T-helper 2 cell treated with Interferon-gamma antibody and Interleukin-4, amounts not matched to agents 5 μg/mL and 100 μg/mL, for 36 hours (primary cell): ENCODE measurements around the gene RBMS3.

Experiments
- DNase-seq: peaks from one replicate; pipeline ENCODE4 v3.0.0; 2021; ENCODE audit warnings: low spot score
- H3K27ac Mint-ChIP-seq: one replicate; pipeline ENCODE4 v1.8.0; 2021; ENCODE audit warnings: mild to moderate bottlenecking, mixed read lengths
- H3K27me3 Mint-ChIP-seq: one replicate; pipeline ENCODE4 v1.8.0; 2021; ENCODE audit warnings: low read depth, mixed read lengths
- H3K36me3 Mint-ChIP-seq: one replicate; pipeline ENCODE4 v1.8.0; 2021; ENCODE audit warnings: low read depth, mixed read lengths
- H3K4me1 Mint-ChIP-seq: one replicate; pipeline ENCODE4 v1.8.0; 2021; ENCODE audit warnings: low read depth, mixed read lengths
- H3K4me3 Mint-ChIP-seq: one replicate; pipeline ENCODE4 v1.8.0; 2022; ENCODE audit warnings: mild to moderate bottlenecking, moderate library complexity, mixed read lengths
- H3K9me3 Mint-ChIP-seq: one replicate; pipeline ENCODE4 v1.8.0; 2021; ENCODE audit warnings: mixed read lengths

Gene RBMS3

DNA sequence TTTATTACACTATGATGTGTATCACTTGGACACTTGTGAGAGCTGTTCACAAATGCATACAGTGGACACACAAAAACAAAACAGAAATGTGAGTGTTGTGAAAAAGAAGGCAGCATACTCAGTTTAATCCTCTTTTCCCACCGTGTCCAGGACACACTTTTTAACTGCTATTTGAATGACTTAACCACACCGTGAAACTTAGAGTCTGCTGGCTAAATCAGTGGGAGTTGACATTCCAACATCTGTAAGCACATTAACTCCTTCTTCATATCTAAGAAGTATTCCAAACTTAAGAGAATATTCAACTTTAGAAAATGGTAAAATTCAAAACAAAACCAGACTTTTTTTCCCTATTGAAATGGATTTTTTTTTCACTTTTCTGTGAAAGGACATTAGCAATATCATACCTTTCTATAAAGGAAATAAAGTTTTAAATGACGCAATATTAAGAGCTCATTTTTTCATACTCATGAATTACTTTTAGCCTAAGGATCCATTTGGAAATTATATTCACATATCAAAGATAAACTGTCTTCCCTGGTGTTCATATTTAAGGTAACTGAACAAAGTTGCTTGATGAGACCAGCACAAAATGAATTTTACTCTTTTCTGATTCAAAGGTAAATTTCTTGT, 316.6 kb downstream of the RBMS3 start:
- Mint-ChIP-seq H3K27me3 (no peaks in the 10 kb centered on the region), H3K4me1 (no peaks in the 10 kb centered on the region)

DNA sequence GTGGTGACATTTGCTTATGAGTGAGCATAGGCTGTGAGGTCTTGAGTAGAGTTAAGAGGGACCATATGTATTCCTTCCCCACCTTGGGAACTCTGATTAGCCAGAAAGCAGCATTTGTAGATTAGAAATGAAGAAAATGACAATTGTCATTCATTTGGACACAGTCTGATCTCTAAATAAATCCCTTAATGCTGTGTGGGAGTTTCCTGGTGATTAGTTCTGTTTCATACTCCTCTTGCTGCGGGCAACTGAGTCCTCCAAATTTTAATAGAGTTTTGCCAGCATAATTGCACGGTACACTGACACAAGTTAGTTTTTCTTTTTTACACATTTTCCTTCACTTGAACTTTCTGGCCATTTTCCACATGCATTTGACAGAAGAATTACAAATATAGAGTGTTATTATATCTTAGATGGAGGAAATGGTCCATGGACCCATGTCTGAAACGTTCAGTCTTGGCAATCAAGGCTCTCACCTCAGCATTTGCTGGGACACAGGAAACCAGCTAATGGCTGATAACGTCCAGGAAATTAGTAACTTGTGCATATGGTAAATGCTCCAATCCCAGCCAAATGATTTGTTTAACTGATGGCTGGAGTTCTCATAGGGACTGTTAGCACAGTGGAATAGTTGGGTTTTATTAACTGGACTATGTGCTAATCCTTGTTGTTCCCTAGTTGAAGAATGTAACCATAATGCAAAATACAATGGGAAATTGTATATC, 321.2 kb downstream of the RBMS3 start:
- Mint-ChIP-seq H3K4me1 (no peaks in the 10 kb centered on the region), H3K9me3 (no peaks in the 10 kb centered on the region), H3K4me3 (no peak overlapping the region), H3K27me3 (no peaks in the 10 kb centered on the region), H3K36me3 (no peaks in the 10 kb centered on the region), H3K27ac (no peak overlapping the region)
- no peak for DNase-seq

More for the DNA sequence above, 316.6 kb downstream of the RBMS3 start:
- Mint-ChIP-seq H3K36me3 (no peaks in the 10 kb centered on the region), H3K4me3 (no peak overlapping the region), H3K27ac (no peak overlapping the region), H3K9me3 (no peaks in the 10 kb centered on the region)
- DNase-seq: no peak

DNA sequence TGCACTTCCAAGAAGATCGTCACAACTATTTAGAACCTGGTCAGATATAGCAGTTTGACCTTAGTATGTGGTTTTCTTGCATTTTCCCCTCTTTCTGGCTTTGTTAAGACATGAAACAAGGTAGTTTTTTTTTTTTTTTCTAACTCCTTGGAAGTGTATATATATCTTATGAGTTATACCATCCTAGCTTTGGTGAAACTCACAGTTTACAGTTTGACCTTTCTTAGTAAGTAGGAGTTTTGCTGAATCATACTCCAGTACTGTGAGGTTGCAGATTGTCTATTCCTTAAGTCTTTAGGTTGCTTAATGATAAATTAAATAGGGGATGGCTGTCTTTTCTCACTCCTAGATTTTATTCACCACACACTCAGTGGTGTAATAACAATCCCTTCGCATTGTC, 325.0 kb downstream of the RBMS3 start:
- H3K9me3 Mint-ChIP-seq: no peaks in the 10 kb centered on the region
- no peaks in the 10 kb centered on the region for H3K27me3 Mint-ChIP-seq
- H3K36me3 Mint-ChIP-seq: no peaks in the 10 kb centered on the region
- no peak for DNase-seq
- no peak overlapping the region for H3K4me3 Mint-ChIP-seq
- no peak overlapping the region for H3K27ac Mint-ChIP-seq
- H3K4me1 Mint-ChIP-seq: no peaks in the 10 kb centered on the region

DNA sequence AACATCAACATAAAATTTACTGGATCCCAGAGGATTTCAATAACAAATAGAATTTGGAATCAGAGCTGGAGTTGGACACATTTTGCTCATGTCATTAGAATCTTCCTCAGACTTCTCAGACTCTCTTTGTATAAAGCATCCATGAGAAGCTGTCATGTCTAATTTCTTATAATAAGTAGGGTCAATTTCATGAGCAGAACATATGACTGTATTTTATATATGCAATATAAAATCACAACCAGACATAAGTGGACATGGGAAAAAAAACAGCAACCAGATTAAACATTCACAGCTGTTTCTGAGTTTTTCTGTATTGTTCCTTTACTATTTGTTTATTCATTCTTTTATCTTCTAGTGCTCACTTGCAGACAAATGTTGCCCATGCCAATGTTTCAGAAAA, 325.5 kb downstream of the RBMS3 start:
- Mint-ChIP-seq H3K4me3 (no peak overlapping the region), H3K27me3 (no peaks in the 10 kb centered on the region)

DNA sequence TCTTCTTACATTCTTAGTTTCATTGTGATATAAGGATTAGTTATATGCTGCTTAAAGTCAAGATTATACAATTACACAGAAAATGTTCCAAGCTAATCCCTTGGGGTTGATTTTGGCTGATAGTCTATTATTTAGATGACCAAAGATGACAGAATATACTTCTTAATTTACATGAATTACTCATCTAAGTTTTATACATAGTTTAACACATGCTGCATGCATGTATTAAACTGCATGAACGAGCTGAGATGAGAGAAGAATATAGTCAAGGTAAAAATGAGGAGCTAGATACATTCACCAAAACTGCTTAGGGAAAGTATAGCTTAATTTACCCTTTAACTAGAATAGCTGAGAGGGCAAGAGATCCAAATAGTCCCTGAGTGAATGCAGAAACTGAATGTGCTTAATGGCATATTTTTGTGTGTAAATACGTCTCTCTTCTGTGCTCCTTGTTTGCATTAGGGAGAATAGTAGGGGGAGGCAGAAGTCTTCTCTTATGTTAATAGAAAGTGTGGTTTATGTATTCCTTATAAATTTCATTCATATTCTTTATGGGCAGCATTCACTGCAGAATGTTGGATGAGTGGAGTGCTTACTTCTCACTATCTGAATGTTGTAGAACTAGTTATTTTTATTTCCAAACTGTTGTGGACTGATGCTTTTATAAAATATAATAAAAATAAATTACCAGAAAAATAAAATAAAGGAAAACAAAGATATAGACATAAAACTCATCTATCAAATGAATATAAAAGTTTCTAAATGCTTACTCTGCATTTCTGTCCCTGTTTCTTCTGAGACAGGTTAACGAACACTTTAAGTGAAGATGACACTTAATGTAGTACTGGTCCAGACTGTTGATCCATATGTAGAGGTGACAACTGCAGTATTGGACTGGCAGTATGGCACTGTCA, 327.8 kb downstream of the RBMS3 start:
- no peak overlapping the region for H3K27ac Mint-ChIP-seq
- H3K36me3 Mint-ChIP-seq: no peaks in the 10 kb centered on the region
- H3K27me3 Mint-ChIP-seq: no peaks in the 10 kb centered on the region
- no peaks in the 10 kb centered on the region for H3K4me1 Mint-ChIP-seq
- no peaks in the 10 kb centered on the region for H3K9me3 Mint-ChIP-seq
- no peak overlapping the region for H3K4me3 Mint-ChIP-seq
- no peak for DNase-seq

More for the DNA sequence above, 325.5 kb downstream of the RBMS3 start:
- Mint-ChIP-seq H3K27ac (no peak overlapping the region), H3K9me3 (no peaks in the 10 kb centered on the region), H3K36me3 (no peaks in the 10 kb centered on the region), H3K4me1 (no peaks in the 10 kb centered on the region)
- DNase-seq: no peak

DNA sequence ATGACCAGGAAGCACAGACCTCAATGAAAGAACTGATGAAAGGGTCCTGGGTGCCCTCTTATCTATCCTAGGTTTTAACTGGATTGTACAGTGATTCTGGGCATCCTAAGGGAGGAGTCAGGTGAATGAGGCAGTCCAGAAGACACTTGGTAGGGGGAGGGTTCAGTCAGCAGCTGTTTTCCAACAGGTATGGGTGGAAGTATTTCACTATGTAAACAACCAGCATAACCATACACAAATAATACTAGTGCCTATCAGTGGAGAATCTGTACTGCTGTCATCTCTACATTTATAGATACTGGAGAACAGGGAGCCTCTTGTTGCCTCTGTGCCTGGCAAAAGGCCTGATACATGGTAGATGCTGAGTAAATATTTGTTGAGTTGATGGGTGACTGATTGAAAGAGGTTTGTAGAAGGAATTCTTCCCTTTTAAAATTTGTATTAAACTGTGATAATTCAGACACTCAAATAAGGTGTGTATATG, 328.5 kb downstream of the RBMS3 start:
- Mint-ChIP-seq H3K9me3 (no peaks in the 10 kb centered on the region), H3K4me1 (no peaks in the 10 kb centered on the region), H3K36me3 (no peaks in the 10 kb centered on the region), H3K27ac (no peak overlapping the region), H3K27me3 (no peaks in the 10 kb centered on the region), H3K4me3 (no peak overlapping the region)
- DNase-seq: no peak

DNA sequence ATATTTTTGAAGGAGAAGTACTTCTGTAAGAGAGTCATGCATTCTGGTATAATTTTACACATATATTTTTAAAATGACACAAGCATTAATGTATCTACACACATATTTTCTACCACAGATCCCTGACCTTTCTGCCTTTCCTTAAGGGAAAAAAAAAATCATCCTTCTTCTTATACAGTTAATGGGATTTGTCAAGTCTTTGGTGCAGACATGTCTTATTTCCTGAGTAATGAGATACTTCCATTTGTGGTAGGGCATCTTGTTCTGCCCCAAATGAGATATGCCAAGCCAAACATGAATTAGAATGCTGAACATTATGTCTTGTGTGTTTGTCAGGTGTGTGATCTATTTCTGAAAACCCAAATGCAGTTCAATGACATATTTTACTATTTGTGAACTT, 329.9 kb downstream of the RBMS3 start:
- no peak for DNase-seq
- Mint-ChIP-seq H3K36me3 (no peaks in the 10 kb centered on the region), H3K9me3 (no peaks in the 10 kb centered on the region), H3K27me3 (no peaks in the 10 kb centered on the region), H3K4me1 (no peaks in the 10 kb centered on the region), H3K4me3 (no peak overlapping the region), H3K27ac (no peak overlapping the region)

DNA sequence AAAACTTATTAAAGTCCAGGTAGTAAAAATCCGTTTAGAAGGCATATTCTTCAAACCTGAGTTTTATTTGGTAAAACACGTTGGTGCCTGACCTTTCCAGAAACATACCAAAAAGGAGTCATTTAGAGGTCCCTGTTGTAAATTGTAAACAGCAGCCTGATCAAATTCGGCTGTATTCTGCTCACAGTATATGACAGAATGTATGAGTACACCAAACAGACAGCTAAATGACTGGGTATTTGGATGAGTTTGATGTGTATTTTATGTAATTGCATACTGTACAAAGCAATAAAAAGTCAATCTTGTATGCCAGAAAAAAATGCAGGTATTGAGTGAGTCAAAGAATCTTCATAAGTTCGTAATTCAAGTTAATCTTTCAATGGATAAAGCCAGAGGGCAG, 330.4 kb downstream of the RBMS3 start:
- Mint-ChIP-seq H3K27me3 (no peaks in the 10 kb centered on the region), H3K4me3 (no peak overlapping the region), H3K9me3 (no peaks in the 10 kb centered on the region), H3K36me3 (no peaks in the 10 kb centered on the region), H3K27ac (no peak overlapping the region), H3K4me1 (no peaks in the 10 kb centered on the region)
- DNase-seq: no peak

DNA sequence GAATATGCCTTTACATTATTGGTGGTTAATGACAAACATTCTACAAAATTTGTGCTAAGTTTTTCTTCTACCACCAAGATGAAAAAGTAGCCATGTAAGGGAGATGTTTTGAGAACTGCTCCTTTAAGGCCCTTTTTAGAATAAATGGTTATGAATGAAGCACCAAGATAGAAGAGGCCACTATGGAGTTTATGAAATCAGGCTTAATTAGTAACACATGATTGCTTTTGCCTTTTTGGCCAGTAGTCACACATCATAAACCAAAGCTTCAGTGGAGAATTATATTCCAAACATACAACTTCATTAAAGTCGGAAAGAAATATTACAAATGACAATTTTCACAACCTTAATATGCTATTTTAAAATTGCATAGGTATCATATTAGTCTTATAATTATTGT, 331.7 kb downstream of the RBMS3 start:
- Mint-ChIP-seq H3K36me3 (no peaks in the 10 kb centered on the region), H3K27me3 (no peaks in the 10 kb centered on the region), H3K4me1 (no peaks in the 10 kb centered on the region), H3K4me3 (no peak overlapping the region), H3K9me3 (no peaks in the 10 kb centered on the region), H3K27ac (no peak overlapping the region)
- DNase-seq: no peak

DNA sequence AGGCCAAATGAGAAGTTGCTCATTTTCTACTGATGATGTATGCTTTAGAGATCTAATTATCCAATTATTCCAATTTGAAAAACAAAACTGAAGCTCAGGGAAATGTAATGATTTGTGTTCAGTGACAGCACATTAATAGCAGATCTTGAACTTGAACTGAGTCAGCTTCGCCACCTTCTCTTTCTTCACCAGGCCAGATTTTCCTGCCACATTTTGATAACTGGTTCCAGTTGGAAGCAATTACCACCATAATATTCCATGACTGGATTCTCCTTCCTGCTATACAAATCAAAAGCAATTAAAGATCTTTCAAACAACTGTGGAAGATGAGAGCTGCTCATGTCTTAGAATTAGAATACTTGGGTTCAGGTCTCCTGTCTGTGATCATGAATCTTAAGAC, 334.1 kb downstream of the RBMS3 start:
- H3K36me3 Mint-ChIP-seq: no peaks in the 10 kb centered on the region
- H3K27me3 Mint-ChIP-seq: no peaks in the 10 kb centered on the region
- H3K9me3 Mint-ChIP-seq: no peaks in the 10 kb centered on the region
- DNase-seq: no peak
- no peak overlapping the region for H3K27ac Mint-ChIP-seq
- H3K4me3 Mint-ChIP-seq: no peak overlapping the region
- no peaks in the 10 kb centered on the region for H3K4me1 Mint-ChIP-seq

DNA sequence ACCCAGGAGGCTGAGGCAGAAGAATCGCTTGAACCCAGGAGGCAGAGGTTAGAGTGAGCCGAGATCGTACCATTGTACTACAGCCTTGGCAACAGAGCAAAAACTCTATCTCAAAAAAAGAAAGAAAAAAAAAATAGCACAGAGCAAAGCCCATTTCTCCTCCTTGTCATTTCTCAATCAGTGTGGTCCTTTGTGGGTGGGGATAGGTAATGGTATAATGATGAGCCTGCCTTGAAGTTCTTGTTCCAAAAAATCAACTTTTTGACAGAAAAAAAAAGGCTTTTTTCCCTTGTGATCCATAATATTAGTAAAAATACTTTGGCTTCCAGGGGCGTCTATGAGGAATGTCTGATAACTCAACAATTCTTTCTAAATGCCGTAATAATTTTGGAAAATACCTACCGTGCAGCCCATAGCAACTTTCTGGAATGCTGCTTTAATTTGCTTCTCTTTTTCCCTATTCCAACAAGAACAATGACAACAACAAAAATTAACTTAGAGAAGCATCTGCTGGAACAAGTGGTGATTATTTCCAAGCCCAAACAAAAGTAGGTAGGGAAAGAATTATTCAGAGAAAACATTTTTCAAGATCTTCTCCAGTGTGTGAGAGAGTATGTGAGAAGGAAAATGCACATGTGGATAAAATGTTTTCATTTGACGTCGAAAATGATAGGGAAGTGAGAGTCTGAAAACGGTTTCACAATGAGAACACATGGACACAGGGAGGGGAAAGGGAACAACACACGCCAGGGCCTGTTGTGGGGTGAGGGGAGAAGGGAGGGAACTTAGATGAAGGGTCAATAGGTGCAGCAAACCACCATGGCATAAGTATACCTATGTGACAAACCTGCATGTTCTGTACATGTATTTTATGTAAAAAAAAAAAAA, 337.8 kb downstream of the RBMS3 start:
- no peak for DNase-seq

DNA sequence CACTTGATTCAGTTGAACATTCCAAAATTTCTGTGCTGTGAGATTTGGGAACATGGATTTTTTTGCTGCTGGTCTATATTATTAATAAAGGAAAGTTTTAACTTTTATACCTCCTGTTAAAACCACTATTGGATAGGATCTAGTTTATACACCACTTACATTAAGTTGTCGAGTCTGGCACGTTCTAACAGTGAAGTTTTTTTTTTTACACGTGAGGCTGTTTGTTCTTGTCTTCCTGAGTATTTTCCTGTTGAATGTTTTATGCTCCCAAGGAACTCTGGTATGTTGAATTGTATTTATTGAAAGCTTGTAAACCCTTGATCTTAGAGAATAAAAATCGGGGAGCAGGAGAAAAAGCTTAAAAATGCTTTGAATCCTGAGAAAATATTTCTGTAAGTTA, 338.8 kb downstream of the RBMS3 start:
- Mint-ChIP-seq H3K27me3 (no peaks in the 10 kb centered on the region), H3K4me3 (no peak overlapping the region), H3K27ac (no peak overlapping the region), H3K4me1 (no peaks in the 10 kb centered on the region), H3K36me3 (no peaks in the 10 kb centered on the region), H3K9me3 (no peaks in the 10 kb centered on the region)
- DNase-seq: no peak

More for the DNA sequence above, 337.8 kb downstream of the RBMS3 start:
- Mint-ChIP-seq H3K9me3 (no peaks in the 10 kb centered on the region), H3K4me3 (no peak overlapping the region), H3K27ac (no peak overlapping the region), H3K27me3 (no peaks in the 10 kb centered on the region), H3K36me3 (no peaks in the 10 kb centered on the region), H3K4me1 (no peaks in the 10 kb centered on the region)
